NCI-H524 treated with DMSO at 0.1 percent for 48 hours (cell line): ENCODE results near the gene ME2.
"Not testable (repeated sequence)": the region's sequence is repeated elsewhere in the genome, so short reads cannot be mapped to it uniquely, and the experiment has no call there.

ENCODE experiments used
- DNase-seq: peaks from one replicate; lab custom pipeline; 2025; lab: John Stamatoyannopoulos, UW

ME2 gene

DNA sequence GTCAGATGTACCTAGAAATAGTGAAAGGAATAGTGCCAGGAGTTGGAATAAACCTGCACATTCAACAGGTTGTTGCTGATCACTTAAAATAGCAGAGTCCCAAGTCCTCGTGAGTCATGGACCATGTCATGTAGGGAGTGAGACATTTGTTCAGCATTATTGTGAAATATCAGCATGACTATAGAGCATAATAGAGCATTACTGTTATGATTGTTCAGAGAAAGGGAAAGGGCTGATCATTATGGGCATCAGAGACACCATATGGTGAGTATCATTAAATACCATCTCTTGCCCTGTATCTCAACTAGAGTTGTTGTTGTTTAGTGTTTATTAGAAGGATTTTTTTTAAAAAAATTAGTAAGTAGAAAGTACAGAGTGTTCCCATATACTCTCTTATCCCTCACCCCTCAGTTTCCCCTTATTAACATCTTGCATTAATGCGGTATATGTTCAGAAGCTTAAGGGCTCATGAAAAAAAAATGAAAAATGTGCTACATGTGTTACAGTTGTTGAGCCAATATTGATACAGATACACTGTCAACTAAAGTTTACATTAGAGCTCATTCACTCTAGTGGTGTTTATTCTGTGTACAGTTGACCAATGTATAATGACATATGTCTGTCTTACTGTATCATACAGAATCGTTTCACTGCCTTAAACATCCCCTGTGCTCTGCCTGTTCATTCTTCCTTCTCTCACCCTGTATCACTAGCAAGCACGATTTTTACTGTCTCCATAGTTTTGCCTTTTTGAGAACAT, 94.6 kb downstream of the ME2 start:
- DNase-seq, result no peak

DNA sequence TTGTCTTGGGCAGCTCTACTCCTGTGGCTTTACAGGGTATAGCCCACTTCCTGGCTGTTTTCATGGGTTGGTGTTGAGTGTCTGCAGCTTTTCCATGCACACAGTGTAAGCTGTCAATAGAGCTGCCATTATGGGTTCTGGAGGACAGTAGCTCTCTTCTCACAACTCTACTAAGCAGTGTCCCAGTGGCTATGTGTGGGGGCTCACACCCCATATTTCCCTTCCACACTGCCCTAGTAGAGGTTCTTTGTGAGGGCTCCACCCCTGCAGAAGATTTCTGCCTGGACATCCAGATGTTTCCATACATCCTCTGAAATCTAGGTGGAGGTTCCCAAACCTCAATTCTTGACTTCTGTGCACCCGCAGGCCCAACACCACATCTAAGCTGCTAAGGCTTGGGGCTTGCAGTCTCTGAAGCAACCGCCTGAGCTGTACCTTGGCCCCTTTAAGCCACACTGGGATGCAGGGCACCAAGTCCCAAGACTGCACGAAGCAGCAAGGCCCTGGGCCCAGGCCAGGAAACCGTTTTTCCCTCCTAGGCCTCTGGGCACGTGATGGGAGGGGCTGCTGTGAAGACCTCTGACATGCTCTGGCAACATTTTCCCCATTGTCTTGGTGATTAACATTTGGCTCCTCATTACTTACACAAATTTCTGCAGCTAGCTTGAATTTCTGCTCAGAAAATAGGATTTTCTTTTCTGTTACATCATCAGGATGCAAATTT, 98.3 kb downstream of the ME2 start:
- DNase-seq, result no peak

DNA sequence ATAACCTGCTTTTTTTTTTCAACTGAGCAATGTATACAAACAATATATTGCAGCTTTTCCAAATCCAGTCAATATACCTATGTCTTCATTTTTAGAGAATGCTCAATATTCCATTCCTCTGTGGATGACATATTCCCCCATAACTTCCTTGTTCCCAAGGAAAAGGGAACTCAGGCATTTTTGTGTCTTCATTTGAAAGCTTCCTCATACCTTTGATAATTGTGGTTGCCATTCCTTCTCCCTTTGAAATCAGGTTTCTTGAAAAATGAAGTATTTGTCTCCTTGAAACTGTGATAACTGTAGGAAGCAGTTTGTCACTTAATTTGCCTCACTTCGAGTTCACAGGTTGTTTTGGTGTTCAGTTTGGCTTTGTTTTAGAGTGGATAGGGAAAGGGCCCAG, 102.5 kb downstream of the ME2 start:
- DNase-seq, result no peak

DNA sequence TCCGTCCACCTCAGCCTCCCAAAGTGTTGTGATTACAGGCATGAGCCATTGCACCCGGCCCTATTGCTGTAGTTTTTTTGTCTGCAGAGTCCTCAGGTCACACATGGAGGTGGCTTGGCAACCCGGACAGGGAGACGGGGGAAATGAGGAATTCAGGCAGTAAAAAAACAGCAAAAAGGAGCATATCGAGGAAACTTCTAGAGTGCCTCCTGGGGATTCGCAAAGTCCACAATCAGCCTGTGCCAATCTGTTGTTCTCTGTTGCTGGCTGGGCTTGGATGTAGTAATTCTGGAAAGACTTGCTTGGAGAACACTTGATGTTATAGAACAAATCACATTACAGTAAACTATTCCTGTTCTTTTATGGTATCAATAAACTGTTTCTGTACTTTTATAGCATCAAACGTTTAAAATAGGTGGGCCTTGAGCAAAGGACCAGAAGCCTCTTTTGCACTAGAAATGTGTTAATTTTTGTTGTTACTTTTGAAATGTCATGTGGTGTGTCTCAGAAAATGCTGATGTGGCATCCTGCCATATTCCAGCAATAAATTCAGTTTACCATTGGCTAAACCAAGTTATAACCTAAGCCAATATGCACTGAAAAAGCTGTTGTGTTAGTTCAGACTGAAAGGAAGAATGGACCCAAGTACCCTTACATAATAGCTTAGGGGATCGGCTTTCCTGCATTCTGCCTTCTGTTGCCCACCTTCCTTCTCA, 103.3 kb downstream of the ME2 start:
- DNase-seq, result no peak

DNA sequence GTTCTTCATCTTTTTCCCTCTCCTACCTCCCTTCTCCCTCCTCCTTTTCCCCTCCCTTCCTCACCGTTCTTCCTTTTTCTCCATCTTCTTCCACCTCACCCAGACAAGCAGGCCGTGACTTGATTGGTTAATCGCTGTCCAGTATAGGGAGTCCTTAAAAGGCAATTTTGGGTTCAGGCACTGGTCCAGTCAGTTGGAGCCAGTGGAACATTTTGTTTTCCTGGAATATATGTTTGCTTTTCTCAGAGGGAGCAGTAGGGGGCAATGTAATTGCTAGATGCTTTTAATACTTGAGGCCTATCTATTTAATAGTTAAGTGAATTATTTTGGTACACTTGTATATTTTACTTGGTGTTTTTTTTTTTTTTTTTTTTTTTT, 103.9 kb downstream of the ME2 start:
- no peak for DNase-seq

DNA sequence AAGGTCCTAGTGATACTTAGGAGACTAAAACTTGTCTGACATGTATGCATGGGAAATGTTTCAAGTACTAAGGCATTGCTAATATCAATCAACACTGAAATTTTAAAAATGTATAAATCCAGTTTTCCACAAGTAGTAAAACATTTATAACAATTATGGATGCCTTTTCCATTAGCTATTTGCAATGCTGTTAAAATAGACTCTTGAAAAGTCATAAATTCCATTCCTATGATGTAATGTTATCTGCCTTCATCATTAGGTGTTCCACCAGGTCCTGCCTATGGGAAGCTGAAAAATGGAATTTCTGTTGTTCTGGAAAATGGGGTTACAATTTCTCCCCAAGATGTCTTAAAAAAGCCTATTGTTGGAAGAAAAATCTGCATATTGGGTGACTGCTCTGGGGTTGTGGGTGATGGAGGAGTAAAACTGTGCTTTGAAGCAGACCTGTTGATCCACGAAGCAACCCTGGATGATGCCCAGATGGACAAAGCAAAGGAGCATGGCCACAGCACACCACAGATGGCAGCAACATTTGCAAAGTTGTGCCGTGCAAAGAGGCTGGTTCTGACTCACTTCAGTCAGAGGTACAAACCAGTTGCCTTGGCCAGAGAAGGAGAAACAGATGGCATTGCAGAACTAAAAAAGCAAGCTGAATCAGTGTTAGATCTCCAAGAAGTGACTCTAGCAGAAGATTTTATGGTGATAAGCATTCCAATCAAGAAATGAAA, 107.6 kb downstream of the ME2 start:
- DNase-seq, result no peak

DNA sequence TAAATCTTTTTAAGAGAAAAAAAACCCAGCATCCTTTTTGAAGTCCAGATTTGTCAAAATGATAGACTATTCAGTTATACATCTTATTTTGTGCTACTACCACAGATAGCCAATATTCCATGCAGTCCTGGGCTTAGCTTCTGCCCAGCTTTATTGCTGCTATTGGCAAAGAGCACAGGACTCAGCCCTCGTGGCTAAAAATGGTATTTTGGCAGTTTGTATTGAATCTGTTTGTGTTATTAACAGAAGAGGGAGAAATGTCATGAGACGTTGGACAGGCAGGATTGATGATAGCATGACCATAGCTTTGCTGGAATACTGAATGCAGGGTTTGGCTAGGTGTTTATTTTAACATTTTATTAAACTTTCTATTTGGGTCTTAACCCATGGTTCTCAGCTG, 108.3 kb downstream of the ME2 start:
- no peak for DNase-seq

DNA sequence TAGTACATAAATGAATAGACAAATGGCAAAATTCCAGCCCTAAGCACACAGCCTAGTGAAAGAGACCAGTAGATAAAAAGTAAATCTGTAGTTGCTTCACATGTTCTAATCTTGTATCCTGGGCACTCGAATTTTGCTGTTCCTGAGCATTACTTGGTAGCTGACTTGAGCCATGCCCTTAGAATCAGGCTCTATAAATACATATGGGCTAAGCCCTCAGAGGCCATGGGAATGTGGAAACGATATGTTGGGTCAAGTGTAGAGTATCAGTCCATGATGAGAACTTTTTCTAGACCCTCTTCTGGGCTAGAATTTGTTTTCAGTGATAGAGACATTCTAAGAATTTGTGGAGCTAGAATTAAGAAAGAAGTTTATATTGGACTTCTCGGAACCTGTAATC, 110.8 kb downstream of the ME2 start:
- no peak for DNase-seq

DNA sequence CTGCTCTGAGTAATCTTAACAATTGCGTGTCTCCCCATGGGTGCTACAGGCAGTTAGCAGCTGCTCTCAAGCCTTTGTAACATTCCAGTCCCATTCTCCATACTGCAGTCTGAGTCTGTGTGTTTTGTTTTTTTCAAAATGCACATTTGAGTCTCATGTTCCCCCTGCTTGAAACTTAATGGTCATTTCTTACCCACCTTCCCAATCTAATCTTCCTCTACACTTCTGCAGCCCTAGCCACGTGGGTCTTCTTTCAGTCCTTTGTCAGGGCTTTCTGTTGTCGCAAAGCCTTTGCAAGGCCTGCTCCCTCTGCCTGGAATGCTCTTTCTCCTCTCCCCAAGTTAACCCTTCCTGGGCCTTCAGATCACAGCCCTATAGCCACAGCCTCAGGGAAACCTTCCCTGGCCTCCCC, 113.4 kb downstream of the ME2 start:
- DNase-seq, result no peak

DNA sequence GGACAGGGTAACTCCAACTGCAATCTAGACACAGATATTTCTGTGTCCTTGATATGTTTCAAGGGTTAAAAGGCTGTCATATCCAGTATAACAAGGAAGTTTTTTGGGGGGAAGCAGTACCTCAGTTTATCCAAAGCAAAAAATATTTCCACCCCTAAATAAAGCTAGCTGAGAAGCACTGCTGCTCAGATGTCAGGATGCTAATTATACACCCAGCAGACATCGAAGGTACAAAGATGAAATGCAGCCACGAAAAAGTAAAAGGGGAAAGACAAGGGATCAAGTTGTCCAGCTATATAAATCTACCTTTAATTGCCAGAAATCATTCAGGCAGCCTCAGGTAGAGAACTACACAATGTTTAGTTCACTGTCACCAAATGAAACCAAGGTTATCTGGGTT, 115.1 kb downstream of the ME2 start:
- DNase-seq, result no peak

DNA sequence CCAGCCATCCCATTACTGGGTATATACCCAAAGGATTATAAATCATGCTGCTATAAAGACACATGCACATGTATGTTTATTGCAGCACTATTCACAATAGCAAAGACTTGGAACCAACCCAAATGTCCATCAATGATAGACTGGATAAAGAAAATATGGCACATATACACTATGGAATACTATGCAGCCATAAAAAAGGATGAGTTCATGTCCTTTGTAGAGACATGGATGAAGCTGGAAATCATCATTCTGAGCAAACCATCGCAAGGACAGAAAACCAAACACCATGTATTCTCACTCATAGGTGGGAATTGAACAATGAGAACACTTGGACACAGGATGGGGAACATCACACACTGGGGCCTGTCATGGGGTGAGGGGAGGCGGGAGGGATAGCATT, 124.3 kb downstream of the ME2 start:
- DNase-seq, result not testable (repeated sequence)
